GM19438 (cell line): ENCODE data around the gene POLR2C.
A peak's percentile ranks its signal among the peaks of the same experiment; 100 is the strongest.
"Not testable (repeated sequence)": the region's sequence is repeated elsewhere in the genome, so short reads cannot be mapped to it uniquely, and the experiment has no call there.

Experiments used
- ATAC-seq: cut with Tn5 transposase; IDR thresholded peaks from one replicate; pipeline ENCODE4 v1.9.1; 2021; ENCODE audit warnings: low read depth; ENCODE audit not compliant: unreplicated experiment

POLR2C gene

GRCh38 chr16:57478396-57479204 lies 16.1 kb downstream of the POLR2C start:
- no peak for ATAC-seq

DNA sequence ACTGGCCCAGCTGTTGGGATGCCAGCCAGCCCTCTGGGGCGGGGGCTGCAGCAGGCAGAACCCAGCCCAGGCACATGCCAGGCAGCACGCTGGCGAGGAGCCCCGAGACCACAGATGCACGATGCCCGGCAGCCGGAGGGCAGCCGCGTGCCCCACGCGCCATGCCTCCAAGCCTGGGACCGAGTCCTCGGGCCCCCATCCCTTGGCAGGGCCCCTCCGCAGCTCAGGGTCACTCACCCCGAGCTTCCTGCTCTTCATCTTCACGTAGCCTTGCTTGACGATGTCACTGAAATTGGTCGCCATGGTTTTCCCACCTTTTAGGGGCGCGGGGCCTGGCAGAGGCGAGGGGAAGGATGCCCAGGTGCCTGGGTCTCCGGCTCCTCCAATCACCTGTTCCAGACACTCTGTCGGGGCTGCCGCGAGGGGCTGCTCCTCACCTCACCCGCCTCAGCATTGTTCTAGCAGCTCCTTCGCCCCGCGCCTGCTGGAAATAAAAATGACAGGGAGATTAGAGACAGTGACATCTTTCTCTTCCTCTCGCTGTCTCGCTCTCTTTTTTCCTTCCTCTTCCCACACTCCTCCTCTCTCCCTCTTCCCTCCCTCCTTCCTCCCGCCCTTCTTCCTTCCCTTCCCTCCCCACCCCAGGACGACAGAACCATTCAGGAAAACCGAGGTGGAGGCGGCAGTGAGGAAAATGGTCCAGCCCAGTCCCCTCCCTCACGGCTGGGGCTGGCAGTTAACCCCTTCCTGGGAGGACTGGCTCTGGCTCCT lies 16.9 kb downstream of the POLR2C start:
- no peak for ATAC-seq

- ATAC-seq: no peak
Observed at GRCh38 chr16:57479976-57480753, 17.7 kb downstream of the POLR2C start.

GRCh38 chr16:57480754-57481230 lies 18.3 kb downstream of the POLR2C start:
- no peak for ATAC-seq

GRCh38 chr16:57481421-57481820 lies 18.9 kb downstream of the POLR2C start:
- no peak for ATAC-seq

DNA sequence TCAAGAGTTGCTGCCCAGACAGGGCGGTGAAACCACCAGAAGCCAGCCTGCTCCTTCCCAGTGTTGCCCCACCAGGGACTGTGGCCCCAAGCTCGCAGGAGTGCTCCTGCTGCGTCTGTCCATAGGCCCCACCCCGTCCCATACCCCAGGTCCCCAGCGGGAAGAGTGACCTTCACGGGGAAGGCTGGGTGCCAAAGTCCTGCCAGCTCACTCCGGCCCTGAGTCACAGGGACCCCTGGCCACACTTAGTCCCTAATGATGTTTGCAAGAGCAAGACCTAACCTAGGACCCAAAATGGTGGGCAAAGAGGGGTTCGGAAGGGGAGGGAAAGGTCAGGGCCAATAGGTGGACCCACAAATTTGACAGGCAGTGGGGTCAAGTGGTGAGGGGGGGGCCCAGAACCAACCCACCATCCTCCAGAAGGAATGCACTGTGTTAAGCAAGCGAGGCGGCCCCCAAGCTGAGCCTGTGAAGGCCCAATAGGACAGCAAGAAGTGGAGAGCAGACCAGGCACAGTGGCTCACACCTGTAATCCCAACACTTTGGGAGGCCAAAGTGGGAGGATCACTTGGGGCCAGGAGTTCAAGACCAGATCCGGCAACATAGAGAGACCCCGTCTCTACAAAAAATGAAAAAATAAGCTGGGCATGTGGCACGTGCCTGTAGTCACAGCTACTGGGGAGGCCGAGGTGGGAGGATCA lies 20.5 kb downstream of the POLR2C start:
- ATAC-seq: no peak

GRCh38 chr16:57483725-57484514 lies 21.4 kb downstream of the POLR2C start:
- no peak for ATAC-seq

DNA sequence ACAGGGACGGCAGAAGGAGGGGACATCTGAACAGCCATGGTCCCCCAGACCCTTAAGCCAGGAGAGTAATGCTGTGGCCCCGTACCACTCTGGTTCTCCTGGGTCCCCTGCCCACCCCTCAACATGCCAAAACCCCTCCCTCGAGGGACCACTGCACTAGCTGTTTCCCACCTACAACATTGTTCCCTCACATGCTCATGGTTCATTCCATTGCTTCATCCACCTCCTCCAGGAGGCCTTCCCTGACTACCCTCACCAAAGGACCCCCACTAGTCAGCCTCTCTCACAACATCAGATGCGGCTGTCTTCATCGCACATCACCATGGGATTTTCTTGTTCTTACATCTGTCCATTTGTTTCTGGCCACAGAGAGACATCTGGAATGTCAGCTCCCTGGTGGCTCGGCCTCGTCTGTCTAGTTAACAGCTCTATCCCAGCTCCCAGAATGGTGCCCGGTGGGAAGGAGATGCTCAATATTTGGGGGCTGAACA lies 22.1 kb downstream of the POLR2C start:
- no peak for ATAC-seq

DNA sequence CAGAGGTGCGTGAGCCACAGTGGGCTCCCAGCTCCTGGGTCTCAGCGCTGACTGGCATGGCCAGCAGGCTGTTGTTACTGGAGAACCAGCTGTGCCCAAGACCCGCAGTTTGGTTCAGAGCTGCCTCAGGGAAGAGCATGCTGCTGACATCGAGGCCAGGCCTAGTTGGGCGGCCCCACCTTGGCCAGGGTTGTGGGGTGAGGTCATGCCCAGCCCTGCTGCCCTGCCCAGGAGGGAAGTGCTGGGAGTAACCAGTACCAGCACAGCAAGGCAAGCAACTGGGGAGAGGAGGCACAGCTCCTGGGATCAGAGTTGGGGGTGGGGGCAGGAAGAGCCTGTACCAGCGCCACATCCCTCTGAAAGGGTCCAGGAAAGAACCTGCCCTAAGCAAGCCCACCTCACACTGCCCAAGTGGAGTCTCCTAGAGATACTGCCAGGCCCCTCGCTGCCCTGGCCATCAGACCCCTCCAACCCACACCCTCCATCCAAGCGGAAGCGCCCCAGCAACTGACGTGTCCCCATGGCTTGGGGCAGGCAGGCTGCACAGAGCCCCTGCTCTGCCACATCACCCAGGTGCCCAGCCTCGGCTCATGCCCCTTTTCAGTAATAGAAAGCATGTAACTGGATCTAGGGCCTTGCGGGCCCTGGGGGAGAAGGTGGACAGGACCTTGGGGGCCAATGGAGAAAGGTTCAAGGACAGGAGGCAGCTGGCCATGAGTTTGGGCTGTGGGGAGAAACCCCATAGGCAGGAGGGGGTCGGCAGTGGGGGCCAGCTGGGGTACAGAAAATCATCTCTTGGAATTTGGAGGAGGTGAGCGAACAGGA lies 22.8 kb downstream of the POLR2C start:
- no peak for ATAC-seq

DNA sequence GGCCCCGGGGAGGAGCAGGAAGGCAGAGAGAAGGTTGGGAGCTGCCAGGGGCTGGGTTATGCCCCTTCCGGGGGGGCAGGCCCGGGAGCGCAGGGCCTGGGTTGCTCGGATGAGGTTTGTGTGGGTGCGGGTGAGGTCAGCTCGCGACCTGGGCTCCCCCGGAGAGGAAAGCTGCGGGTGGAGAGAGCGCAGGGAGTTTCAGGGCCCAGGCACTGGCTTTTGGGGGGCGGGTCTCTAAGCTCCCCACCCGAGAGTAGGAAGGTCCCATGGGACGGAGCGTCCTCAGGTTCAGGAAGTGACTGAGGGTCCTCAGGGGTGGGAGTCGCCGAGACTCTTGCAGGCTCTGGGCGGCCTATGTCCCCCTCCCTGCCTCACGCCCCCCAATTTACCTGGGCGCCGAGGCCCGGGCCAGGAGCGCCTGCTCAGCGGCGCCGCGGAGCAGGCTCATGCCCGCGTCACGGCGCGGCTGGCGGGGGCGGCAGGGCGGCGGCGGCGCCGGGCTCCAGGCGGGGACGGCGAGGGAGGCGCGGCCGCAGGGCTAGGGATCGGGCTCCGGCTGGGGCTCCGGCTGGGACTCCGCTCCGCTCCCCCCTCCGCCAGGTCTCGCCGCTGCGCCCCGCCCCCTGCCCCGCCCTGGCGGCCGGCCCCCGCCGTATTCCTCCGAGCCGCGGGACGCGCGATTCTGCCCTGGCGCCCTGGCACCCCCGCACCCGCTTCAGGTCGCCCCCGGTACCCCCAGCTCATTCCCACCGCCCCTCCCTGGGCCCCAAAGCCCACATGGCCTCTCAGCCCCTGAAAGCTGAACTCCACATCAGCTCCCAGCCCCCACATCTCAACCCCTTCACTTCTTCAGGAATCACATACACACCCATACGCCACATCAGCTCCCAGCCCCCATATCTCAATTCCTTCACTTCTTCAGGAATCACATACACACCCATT lies 23.7 kb downstream of the POLR2C start, which contains the start of gene DOK4:
DOK4 (minus strand) TSS at position 578 of the 942 bp plus-strand sequence. CDS start 6,986 bp downstream, outside the sequence.
- peak; percentile 92 for ATAC-seq

DNA sequence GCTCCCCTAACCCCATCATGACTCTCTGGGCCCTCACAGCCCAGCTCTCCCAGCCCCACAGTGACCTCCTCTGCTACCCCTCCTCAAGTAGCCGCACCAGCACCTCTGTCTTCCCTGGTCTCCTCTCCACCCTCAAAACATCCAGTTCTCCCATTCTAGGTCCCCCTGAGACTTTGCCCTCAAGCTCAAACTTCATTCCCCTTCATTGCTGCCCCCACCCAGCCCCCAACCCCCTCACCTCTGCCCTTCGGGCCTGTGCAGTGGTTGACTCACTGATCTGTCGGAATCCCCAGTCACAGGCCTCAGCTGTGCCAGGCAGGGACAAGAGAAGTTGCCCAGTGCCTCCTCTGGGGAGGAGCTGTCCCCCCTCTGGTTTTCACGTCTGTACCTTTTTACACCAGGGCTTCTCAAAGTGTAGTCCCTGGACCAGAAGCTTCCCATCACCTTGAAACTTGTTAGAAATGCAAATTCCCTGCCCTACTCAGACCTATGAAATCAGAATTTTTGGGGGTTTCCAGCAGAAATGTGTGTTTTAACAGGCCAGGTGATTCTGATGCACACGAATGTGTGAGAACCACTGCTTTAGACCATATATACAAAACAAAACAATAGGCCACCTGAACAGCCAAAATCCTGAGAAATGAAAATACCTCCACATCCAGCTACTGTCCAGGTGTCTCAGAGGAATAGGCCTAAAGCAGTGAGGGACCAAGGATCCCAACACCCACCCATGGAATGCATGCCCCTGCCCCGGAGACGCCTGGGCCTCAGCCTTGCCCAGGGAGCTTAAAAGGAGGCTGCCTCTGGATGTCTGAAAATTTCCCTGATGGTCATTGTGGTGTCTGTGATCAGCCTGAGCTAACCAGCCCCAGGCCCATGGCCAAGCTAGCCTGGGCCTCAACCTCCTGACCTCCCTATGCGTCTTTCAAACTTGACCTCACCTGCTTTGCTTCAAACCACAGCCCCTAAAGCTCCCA lies 24.7 kb downstream of the POLR2C start:
- no peak for ATAC-seq

GRCh38 chr16:57489229-57489628 lies 26.8 kb downstream of the POLR2C start:
- no peak for ATAC-seq

DNA sequence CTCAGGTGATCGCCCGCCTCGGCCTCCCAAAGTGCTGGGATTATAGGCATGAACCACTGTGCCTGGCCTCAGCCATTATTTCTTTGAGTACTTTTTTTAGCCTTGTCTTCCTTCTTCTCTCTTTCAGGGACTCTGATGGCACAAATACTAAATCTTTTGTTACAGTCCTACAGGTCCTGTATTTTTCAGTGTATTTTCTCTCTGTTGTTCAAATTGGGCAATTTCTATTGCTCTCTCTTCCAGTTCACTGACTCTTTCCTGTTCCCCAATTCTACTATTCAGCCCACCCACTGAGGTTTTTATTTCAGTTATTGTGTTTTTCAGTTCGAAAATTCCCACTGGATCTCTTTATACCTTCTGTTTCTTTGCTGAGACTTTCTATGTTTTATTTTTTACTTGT lies 31.3 kb downstream of the POLR2C start:
- ATAC-seq: no peak

DNA sequence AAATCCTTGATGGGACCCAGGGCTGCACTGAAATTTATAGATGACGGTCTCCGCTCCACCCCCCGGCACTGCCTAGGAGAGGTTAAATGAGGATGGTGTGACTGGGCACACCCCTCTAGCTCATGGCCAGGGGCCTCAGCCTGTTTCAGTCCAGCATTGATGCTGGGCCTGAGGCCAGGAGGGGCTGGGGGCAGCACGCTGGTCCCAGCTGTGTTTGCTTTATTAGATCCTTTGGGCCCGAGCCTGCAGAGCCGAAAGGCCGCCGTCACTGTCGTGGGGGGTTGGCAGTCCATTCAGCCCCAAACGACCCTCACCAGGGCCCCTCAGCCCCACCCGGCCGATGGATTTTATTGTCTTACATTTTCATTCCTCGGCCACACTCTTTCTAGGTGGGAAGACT lies 34.6 kb downstream of the POLR2C start:
- ATAC-seq: no peak

DNA sequence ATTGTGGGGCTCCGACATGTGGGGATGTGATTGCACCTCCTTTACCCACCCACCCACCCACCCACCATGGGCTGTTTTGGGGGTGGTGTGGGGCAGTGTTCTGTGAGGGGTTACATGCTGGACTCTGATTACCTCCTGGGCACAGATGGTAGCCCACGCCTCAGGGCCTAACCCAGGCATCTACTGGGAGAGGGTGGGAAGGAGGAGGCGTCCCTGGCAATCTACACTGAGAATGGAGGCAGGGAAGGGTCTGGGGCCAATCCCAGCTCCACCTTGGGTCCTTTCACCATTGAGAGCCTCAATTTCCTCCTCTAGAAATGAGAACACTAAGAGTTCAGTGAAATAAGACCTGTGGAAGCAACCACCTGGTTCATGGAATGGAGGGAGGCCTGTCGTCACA lies 35.6 kb downstream of the POLR2C start:
- ATAC-seq: no peak

DNA sequence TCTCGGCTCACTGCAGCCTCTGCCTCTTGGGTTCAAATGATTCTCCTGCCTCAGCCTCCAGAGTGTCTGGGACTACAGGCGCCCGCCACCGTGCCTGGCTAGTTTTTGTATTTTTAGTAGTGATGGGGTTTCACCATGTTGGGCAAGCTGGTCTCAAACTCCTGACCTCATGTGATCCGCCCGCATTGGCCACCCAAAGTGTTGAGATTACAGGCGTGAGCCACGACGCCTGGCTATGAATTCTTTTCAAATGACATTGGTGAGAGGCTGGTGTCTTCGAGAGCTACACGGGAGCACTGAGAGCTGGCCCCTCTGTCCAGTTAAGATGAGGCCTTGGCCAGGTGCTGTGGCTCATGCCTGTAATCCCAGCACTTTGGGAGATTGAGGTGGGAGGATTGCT lies 37.5 kb downstream of the POLR2C start:
- not testable (repeated sequence) for ATAC-seq
